ENCODE results near the gene C6orf58. TPM values are rescaled to one million over a fixed set of nuclear protein-coding genes. Genes with fewer than 3 reads are reported as not detected.

The C6orf58 gene
- total and polyA plus RNA-seq, 2 experiments from 2014 or later: 0.18 TPM; not detected in 1

- TF ChIP-seq, protein P1, sequence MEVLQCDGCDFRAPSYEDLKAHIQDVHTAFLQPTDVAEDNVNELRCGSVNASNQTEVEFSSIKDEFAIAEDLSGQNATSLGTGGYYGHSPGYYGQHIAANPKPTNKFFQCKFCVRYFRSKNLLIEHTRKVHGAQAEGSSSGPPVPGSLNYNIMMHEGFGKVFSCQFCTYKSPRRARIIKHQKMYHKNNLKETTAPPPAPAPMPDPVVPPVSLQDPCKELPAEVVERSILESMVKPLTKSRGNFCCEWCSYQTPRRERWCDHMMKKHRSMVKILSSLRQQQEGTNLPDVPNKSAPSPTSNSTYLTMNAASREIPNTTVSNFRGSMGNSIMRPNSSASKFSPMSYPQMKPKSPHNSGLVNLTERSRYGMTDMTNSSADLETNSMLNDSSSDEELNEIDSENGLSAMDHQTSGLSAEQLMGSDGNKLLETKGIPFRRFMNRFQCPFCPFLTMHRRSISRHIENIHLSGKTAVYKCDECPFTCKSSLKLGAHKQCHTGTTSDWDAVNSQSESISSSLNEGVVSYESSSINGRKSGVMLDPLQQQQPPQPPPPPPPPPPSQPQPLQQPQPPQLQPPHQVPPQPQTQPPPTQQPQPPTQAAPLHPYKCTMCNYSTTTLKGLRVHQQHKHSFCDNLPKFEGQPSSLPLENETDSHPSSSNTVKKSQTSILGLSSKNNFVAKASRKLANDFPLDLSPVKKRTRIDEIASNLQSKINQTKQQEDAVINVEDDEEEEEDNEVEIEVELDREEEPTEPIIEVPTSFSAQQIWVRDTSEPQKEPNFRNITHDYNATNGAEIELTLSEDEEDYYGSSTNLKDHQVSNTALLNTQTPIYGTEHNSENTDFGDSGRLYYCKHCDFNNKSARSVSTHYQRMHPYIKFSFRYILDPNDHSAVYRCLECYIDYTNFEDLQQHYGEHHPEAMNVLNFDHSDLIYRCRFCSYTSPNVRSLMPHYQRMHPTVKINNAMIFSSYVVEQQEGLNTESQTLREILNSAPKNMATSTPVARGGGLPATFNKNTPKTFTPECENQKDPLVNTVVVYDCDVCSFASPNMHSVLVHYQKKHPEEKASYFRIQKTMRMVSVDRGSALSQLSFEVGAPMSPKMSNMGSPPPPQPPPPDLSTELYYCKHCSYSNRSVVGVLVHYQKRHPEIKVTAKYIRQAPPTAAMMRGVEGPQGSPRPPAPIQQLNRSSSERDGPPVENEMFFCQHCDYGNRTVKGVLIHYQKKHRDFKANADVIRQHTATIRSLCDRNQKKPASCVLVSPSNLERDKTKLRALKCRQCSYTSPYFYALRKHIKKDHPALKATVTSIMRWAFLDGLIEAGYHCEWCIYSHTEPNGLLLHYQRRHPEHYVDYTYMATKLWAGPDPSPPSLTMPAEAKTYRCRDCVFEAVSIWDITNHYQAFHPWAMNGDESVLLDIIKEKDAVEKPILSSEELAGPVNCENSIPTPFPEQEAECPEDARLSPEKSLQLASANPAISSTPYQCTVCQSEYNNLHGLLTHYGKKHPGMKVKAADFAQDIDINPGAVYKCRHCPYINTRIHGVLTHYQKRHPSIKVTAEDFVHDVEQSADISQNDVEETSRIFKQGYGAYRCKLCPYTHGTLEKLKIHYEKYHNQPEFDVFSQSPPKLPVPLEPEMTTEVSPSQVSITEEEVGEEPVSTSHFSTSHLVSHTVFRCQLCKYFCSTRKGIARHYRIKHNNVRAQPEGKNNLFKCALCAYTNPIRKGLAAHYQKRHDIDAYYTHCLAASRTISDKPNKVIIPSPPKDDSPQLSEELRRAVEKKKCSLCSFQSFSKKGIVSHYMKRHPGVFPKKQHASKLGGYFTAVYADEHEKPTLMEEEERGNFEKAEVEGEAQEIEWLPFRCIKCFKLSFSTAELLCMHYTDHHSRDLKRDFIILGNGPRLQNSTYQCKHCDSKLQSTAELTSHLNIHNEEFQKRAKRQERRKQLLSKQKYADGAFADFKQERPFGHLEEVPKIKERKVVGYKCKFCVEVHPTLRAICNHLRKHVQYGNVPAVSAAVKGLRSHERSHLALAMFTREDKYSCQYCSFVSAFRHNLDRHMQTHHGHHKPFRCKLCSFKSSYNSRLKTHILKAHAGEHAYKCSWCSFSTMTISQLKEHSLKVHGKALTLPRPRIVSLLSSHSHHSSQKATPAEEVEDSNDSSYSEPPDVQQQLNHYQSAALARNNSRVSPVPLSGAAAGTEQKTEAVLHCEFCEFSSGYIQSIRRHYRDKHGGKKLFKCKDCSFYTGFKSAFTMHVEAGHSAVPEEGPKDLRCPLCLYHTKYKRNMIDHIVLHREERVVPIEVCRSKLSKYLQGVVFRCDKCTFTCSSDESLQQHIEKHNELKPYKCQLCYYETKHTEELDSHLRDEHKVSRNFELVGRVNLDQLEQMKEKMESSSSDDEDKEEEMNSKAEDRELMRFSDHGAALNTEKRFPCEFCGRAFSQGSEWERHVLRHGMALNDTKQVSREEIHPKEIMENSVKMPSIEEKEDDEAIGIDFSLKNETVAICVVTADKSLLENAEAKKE (CRISPR knock-in tag; IDR thresholded peaks at IDR 0.05): no peak
These were observed 38.2 kb upstream of the C6orf58 start (continued) for GRCh38 chr6:127538750-127539264.

- Mint-ChIP-seq H3K27me3 (ENCODE audit: insufficient read depth, low read depth, poor library complexity) (no peaks in the 10 kb centered on the region), H3K27ac (no peak overlapping the region), H3K4me1 (peaks cover 17% of the 10 kb centered on the region; the same call in 2 of the 3 replicates), H3K9me3 (no peaks in the 10 kb centered on the region), H3K36me3 (ENCODE audit: low read depth) (no peaks in the 10 kb centered on the region), H3K4me3 (no peak overlapping the region)
- Histone ChIP-seq H3K9me2 (ENCODE audit: insufficient read depth) (0 out of 2 replicates have a peak, but pooled peaks cover 5% of the 10 kb centered on the region), H3K79me2 (replicated peaks; ENCODE audit: insufficient read depth) (no peaks in the 10 kb centered on the region), H3K27ac (ENCODE audit: low read depth) (no peak overlapping the region), H3F3A (replicated peaks; ENCODE audit: low read depth) (no peaks in the 10 kb centered on the region), H3K4me2 (no peak overlapping the region), H3K36me3 (ENCODE audit: insufficient read depth) (no peaks in the 10 kb centered on the region), H3K4me3 (no peak overlapping the region), H3K27me3 (ENCODE audit: insufficient read depth) (no peaks in the 10 kb centered on the region), H2AFZ (no peak overlapping the region; the same call in 1 of the 2 replicates), H4K20me1 (replicated peaks; ENCODE audit: insufficient read depth) (no peaks in the 10 kb centered on the region), H3K4me1 (ENCODE audit: insufficient read depth) (no peaks in the 10 kb centered on the region)
- ATAC-seq (no peak), DNase-seq (ENCODE audit: low spot score) (no peak)
- no peak for TF ChIP-seq JUNB (IDR thresholded peaks at IDR 0.05; ENCODE audit: unreplicated experiment)
- TF ChIP-seq NANOG (IDR thresholded peaks at IDR 0.05; ENCODE audit: borderline replicate concordance): no peak
- no peak for TF ChIP-seq POLR2AphosphoS5 (IDR thresholded peaks at IDR 0.05; ENCODE audit: low read depth)
- TF ChIP-seq EZH2 (IDR thresholded peaks at IDR 0.05; ENCODE audit: low read depth, unreplicated experiment): no peak
- no peak for TF ChIP-seq CREB1 (CRISPR knock-in tag; IDR thresholded peaks at IDR 0.05; ENCODE audit: low read depth)
- no peak for TF ChIP-seq ZNF331 (CRISPR knock-in tag; IDR thresholded peaks at IDR 0.05; ENCODE audit: low read depth)
- no peak for TF ChIP-seq ZNF114 (CRISPR knock-in tag; IDR thresholded peaks at IDR 0.05)
- TF ChIP-seq STAT1 (IDR thresholded peaks at IDR 0.05; ENCODE audit: unreplicated experiment): no peak
- no peak for TF ChIP-seq REST (IDR thresholded peaks at IDR 0.05; ENCODE audit: unreplicated experiment)
- TF ChIP-seq EZH2phosphoT487 (IDR thresholded peaks at IDR 0.05; ENCODE audit: unreplicated experiment): no peak
These were observed 37.7 kb upstream of the C6orf58 start for GRCh38 chr6:127539272-127539671.
